ENCODE data around the gene TMEM181.

DNA sequence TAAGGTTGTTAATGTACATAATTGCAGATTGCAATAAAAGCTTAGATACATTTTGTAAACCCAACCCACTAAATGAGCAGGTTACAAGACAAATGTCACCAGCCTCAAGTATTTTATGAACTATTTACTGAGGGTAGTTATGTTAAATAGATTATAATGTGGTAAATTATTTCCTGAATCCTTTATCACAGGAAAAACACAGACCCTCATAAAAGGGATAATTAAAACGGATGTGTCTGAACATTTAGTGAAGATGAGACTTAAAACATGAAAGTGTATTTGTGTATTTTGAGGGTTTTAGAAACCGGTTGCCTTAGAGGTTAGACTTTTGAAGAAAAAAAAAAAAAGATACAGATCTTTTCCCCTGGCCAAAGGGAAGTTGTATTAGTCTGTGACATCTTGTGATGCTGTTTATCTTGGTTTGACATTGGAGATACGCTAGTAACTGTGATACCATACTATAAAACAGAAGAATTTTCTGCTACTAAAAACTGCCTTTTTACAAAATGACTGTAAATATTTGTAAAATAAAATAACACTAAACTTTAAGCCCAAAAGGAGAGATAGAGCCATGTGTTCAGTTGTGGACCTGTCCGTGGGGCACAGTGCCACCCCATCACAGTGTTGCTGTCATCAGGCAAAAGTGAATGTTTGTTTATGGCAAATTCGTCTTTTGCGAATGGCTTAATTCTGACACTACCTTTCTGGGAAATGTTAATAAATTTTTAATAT, 75.0 kb downstream of the TMEM181 start:
- TF ChIP-seq PAX5 (IDR thresholded peaks at IDR 0.05; ENCODE audit: insufficient read depth, low read length, severe bottlenecking) = no peak
- TF ChIP-seq POLR2A (IDR thresholded peaks at IDR 0.05; ENCODE audit: low read depth, low read length) = no peak; the same call in 1 of the 2 replicates
- TF ChIP-seq POLR2AphosphoS5 (IDR thresholded peaks at IDR 0.05; ENCODE audit: low read depth, low read length) = no peak
